DND-41 (cell line): ENCODE results near the gene PLA2G10.

Source experiments
- ATAC-seq: fragments of 200-7000 bp; cut with Tn5 transposase; 3 replicates; pipeline ENCODE4 v1.9.1; 2021; ENCODE audit warnings: low read depth; ENCODE audit not compliant: insufficient read depth
- DNase-seq: peaks from one replicate; pipeline ENCODE4 v3.0.0-alpha.2; 2020
- H2AFZ ChIP-seq: 2 replicates; pipeline ENCODE4 v1.6.0; 2012; ENCODE audit warnings: low read depth, low read length
- H3K27ac ChIP-seq: 2 replicates; pipeline ENCODE4 v1.5.1; 2012; ENCODE audit warnings: low read length, inconsistent platforms
- H3K27me3 ChIP-seq: fragments of 200-600 bp; sonication (generic); 2 replicates; pipeline ENCODE4 v1.6.0; 2012; ENCODE audit warnings: low read length, mild to moderate bottlenecking, inconsistent platforms; ENCODE audit not compliant: insufficient read depth, poor library complexity
- H3K36me3 ChIP-seq: 2 replicates; pipeline ENCODE4 v1.5.1; 2012; ENCODE audit warnings: low read length, inconsistent platforms; ENCODE audit not compliant: insufficient read depth
- H3K4me1 ChIP-seq: 2 replicates; pipeline ENCODE4 v1.5.1; 2012; ENCODE audit warnings: mild to moderate bottlenecking, low read length; ENCODE audit not compliant: insufficient read depth
- H3K4me2 ChIP-seq: 2 replicates; pipeline ENCODE4 v1.6.0; 2012; ENCODE audit warnings: mild to moderate bottlenecking, moderate library complexity, low read length, inconsistent platforms; ENCODE audit not compliant: insufficient read depth
- H3K4me3 ChIP-seq, 2 experiments: fragments of 200-600 bp in 1 of 2; shearing (Covaris generic) in 1 of 2; 2 replicates each; pipeline ENCODE4 v1.5.1; 2012 to 2016; ENCODE audit warnings: inconsistent platforms in 2 of 2, low read length in 2 of 2, mild to moderate bottlenecking in 2 of 2, low read depth in 1 of 2, moderate library complexity in 1 of 2
- H3K79me2 ChIP-seq: 2 replicates; pipeline ENCODE4 v1.6.0; 2012; ENCODE audit warnings: low read length, inconsistent platforms; ENCODE audit not compliant: insufficient read depth
- H3K9ac ChIP-seq: 2 replicates; pipeline ENCODE4 v1.6.0; 2012; ENCODE audit warnings: low read depth, mild to moderate bottlenecking, inconsistent platforms, low read length, moderate library complexity
- H3K9me3 ChIP-seq: 2 replicates; pipeline ENCODE4 v1.5.1; 2012; ENCODE audit warnings: low read length, moderate library complexity, mild to moderate bottlenecking, inconsistent platforms; ENCODE audit not compliant: insufficient read depth, severe bottlenecking
- H4K20me1 ChIP-seq: 2 replicates; pipeline ENCODE4 v1.6.0; 2012; ENCODE audit warnings: low read length; ENCODE audit not compliant: insufficient read depth
- CTCF ChIP-seq: IDR thresholded peaks from 2 replicates; pipeline ENCODE4 v1.5.1; 2012; ENCODE audit warnings: borderline replicate concordance, low read length, moderate library complexity, mild to moderate bottlenecking; ENCODE audit not compliant: poor library complexity, severe bottlenecking; ENCODE audit errors: extremely low read depth
- EZH2 ChIP-seq: IDR thresholded peaks from 3 replicates; pipeline ENCODE4 v1.6.1; 2012; ENCODE audit warnings: borderline replicate concordance, low read depth, mild to moderate bottlenecking, moderate library complexity, low read length, inconsistent platforms; ENCODE audit not compliant: severe bottlenecking

Gene PLA2G10

GRCh38 chr16:14672403-14672971 is 21.6 kb downstream of the PLA2G10 start:
- ATAC-seq, result no peak
- Histone ChIP-seq H4K20me1 (no peaks in the 10 kb centered on the region), H3K4me2 (no peak overlapping the region), H3K4me3 (no peak overlapping the region), H2AFZ (no peak overlapping the region), H3K36me3 (peaks cover 20% of the 10 kb centered on the region), H3K79me2 (no peaks in the 10 kb centered on the region), H3K4me1 (no peaks in the 10 kb centered on the region), H3K9me3 (no peaks in the 10 kb centered on the region), H3K27ac (no peak overlapping the region), H3K27me3 (no peaks in the 10 kb centered on the region), H3K9ac (no peak overlapping the region)
- TF ChIP-seq EZH2 (no peak), CTCF (no peak)
- DNase-seq, result no peak

GRCh38 chr16:14669776-14670175 is 24.3 kb downstream of the PLA2G10 start:
- peak; percentile 40; the same call in 1 of the 3 replicates for ATAC-seq
- H3K4me3 ChIP-seq, result no peak overlapping the region
- TF ChIP-seq CTCF, result no peak
- TF ChIP-seq EZH2, result no peak
- H2AFZ ChIP-seq, result no peak overlapping the region
- no peak overlapping the region for H3K27ac ChIP-seq
- DNase-seq, result no peak
- no peak overlapping the region for H3K9ac ChIP-seq
- no peaks in the 10 kb centered on the region for H4K20me1 ChIP-seq
- peaks cover 46% of the 10 kb centered on the region for H3K36me3 ChIP-seq
- H3K4me1 ChIP-seq, result no peaks in the 10 kb centered on the region
- H3K4me2 ChIP-seq, result no peak overlapping the region
- H3K27me3 ChIP-seq, result no peaks in the 10 kb centered on the region
- H3K79me2 ChIP-seq, result no peaks in the 10 kb centered on the region
- H3K9me3 ChIP-seq, result no peaks in the 10 kb centered on the region

GRCh38 chr16:14668556-14669223 is 25.4 kb downstream of the PLA2G10 start:
- no peak overlapping the region for H3K4me2 ChIP-seq
- TF ChIP-seq EZH2, result no peak
- no peak for TF ChIP-seq CTCF
- H3K9me3 ChIP-seq, result no peaks in the 10 kb centered on the region
- no peak for DNase-seq
- H3K9ac ChIP-seq, result no peak overlapping the region
- H4K20me1 ChIP-seq, result no peaks in the 10 kb centered on the region
- no peaks in the 10 kb centered on the region for H3K4me1 ChIP-seq
- no peak overlapping the region for H2AFZ ChIP-seq
- H3K36me3 ChIP-seq, result peaks cover 56% of the 10 kb centered on the region
- no peaks in the 10 kb centered on the region for H3K79me2 ChIP-seq
- no peak overlapping the region for H3K4me3 ChIP-seq
- no peak for ATAC-seq
- no peak overlapping the region for H3K27ac ChIP-seq
- no peaks in the 10 kb centered on the region for H3K27me3 ChIP-seq
